Gastrocnemius medialis (tissue), 4 donors: ENCODE data around the gene C1QTNF9. TPM values are rescaled to one million over a fixed set of nuclear protein-coding genes. Genes with fewer than 3 reads are reported as not detected.
"Not testable (repeated sequence)": the region's sequence is repeated elsewhere in the genome, so short reads cannot be mapped to it uniquely, and the experiment has no call there.

Experiments used
- ATAC-seq, 2 donors: fragments of 150-250 bp; one replicate each; pipeline ENCODE4 v1.9.1; 2016
- DNase-seq, 2 donors: peaks; one replicate each; pipeline ENCODE4 v3.0.0-alpha.2; 2019
- H3K27ac ChIP-seq, 4 donors: fragments of 200-600 bp; sonication (generic); 1 replicate in 1 of 4; 2 replicates in 3 of 4; pipeline ENCODE4 v1.5.1; 2016 to 2018; ENCODE audit warnings: mild to moderate bottlenecking in 2 of 4, moderate library complexity in 1 of 4
- H3K27me3 ChIP-seq, 3 donors: fragments of 200-600 bp; sonication (generic) in 2 of 3; 1 replicate in 1 of 3; 2 replicates in 2 of 3; pipeline versions ENCODE4 v1.5.1 to v1.6.0; 2016 to 2019; ENCODE audit warnings: mild to moderate bottlenecking in 1 of 3, moderate library complexity in 1 of 3
- H3K36me3 ChIP-seq, 2 donors: fragments of 200-600 bp; sonication (generic) in 1 of 2; one replicate each; pipeline ENCODE4 v1.5.1; 2017 to 2018
- H3K4me1 ChIP-seq, 2 donors: fragments of 200-600 bp; sonication (generic) in 1 of 2; one replicate each; pipeline ENCODE4 v1.5.1; 2016 to 2017; ENCODE audit warnings: mild to moderate bottlenecking in 2 of 2
- H3K4me3 ChIP-seq, 4 donors: fragments of 200-600 bp; sonication (generic) in 3 of 4; 1 replicate in 1 of 4; 2 replicates in 3 of 4; pipeline ENCODE4 v1.5.1; 2016 to 2019; ENCODE audit warnings: mild to moderate bottlenecking in 2 of 4
- H3K9me3 ChIP-seq, 3 donors: fragments of 200-600 bp; sonication (generic) in 2 of 3; 1 replicate in 1 of 3; 2 replicates in 2 of 3; pipeline ENCODE4 v1.5.1; 2016 to 2019
- CTCF ChIP-seq, 5 experiments: fragments of 450-650 bp in 3 of 5; fragments of 200-600 bp in 2 of 5; sonication (generic) in 2 of 5; IDR thresholded peaks in 4 of 5; conservative IDR thresholded peaks in 1 of 5; 1 replicate in 4 of 5; 2 replicates in 1 of 5; pipeline ENCODE4 v1.5.1; 2016 to 2019; ENCODE audit warnings: antibody characterized with exemption in 5 of 5, mild to moderate bottlenecking in 3 of 5, moderate library complexity in 3 of 5
- POLR2A ChIP-seq, 2 donors: fragments of 450-650 bp; IDR thresholded peaks; one replicate each; pipeline ENCODE4 v1.6.1; 2017; ENCODE audit warnings: antibody characterized with exemption in 2 of 2, mild to moderate bottlenecking in 2 of 2, moderate library complexity in 2 of 2
- in situ Hi-C, 4 donors: fragments of 200-750 bp; cut with MboI; loops; one replicate each; pipeline versions ENCODE4 v1.15.0 to v1.8.0; 2017; ENCODE audit warnings: low sequenced_read_pairs in 4 of 4
- intact Hi-C: fragments of 100-400 bp; cut with DNase I; formaldehyde crosslinking; loops from one replicate; pipeline ENCODE4 v1.15.1; 2023; ENCODE audit warnings: low total_unique reads
- total RNA-seq, 4 donors: library from RNA; depleted of rRNA; stranded (reverse); fragments of >200 nt; gene quantifications; one replicate each; pipeline versions ENCODE4 v1.1.0 to v1.2.3, GENCODE V29; 2016

Gene C1QTNF9
- total RNA-seq, 4 donors from 2014 or later, result 1.0 to 2.1 (median 1.5) TPM

DNA sequence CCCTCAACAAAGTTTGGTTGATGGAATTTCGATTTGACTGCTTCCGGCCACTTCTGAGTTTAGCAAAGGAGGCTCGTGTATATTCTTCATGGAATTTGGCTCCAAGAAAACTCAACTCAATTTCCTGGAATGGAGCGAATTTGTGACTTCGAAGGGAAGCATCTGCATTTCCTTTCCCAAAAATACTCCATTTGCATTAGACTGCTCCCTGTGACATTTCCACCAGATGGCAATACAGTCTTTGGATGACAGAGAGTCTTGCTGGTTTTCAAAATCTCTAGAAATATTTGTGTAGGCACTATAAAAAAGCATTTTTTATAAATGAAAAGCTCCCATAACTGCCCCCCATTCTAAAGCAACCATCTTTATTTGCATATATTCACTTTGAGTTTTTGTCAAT lies 4.1 kb downstream of the C1QTNF9 start:
- intact Hi-C loops (no loop called here), in situ Hi-C loops (no loop called here)
- no peak overlapping the region for H3K27ac ChIP-seq

DNA sequence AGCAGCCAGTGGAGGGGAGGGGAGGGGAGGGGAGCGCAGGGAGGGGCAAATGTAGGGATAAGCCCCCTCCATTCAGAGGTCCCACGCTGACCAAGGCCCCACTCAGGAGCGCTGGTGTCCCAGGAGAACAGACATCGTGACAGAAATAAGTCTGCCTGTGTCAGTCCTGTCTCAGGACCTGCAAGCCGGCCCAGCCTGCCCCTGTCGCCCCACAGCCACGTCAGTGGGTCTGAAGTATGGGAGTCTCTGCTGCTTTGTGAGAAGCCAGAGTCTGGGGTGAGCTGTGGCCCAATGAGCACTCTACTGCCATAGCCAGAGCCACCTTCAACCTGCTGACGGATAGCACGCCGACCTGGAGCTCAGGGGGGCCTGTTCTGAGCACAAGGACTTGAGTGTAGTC lies 8.5 kb downstream of the C1QTNF9 start:
- intact Hi-C loops, ATAC-seq, in situ Hi-C loops: not testable (repeated sequence)

More for the DNA sequence above, 4.1 kb downstream of the C1QTNF9 start:
- Histone ChIP-seq H3K4me1 (no peaks in the 10 kb centered on the region), H3K36me3 (no peaks in the 10 kb centered on the region), H3K9me3 (no peaks in the 10 kb centered on the region), H3K4me3 (no peak overlapping the region), H3K27me3 (no peaks in the 10 kb centered on the region)
- DNase-seq, result no peak
- peak in 1 of 5 experiments; percentile 9 for TF ChIP-seq CTCF (IDR thresholded peaks at IDR 0.05 in 4 of 5, conservative IDR thresholded peaks at IDR 0.05 in 1 of 5)
- TF ChIP-seq POLR2A (IDR thresholded peaks at IDR 0.05), result no peak
- ATAC-seq, result no peak

DNA sequence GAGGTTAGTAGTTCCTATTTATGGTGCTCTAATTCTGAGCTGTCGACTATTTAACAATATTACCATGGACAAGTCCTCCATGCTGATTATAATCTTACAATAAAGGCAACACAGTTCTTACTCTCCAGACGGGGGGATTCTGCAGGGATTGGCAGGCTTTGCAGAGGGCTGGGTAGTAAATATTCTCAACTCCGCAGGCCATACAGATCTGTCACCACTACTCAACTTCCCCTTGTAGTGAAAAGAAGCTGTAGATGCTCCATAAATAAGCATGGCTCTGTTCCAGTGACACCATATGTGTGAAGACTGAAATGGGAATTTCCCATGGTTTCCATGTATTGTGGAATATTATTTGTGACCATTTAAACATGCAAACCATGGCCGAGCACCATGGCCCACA lies 9.5 kb downstream of the C1QTNF9 start:
- intact Hi-C loops, result not testable (repeated sequence)

More for the DNA sequence above, 8.5 kb downstream of the C1QTNF9 start:
- H3K27ac ChIP-seq, H3K27me3 ChIP-seq, H3K4me1 ChIP-seq, H3K9me3 ChIP-seq, H3K4me3 ChIP-seq, H3K36me3 ChIP-seq, DNase-seq: not testable (repeated sequence)

DNA sequence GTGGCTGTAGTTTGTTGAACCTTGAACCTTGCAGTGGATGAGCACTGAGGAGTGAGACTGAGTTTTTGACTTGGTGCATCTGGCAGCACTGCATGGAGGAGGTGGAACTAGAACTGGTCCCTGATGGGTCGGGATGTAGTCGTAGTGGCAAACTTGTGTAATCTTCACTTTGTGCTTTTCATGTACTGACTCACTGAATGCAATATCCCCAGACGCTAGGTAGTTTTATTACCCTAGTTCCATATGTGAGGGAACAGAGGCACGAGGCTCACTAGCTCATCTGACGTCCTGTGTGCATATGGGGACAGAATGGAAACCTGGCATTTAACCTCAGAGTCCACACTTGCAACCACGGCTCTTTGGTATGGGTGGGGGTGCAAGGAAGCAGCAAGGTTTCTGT lies 10.3 kb downstream of the C1QTNF9 start:
- intact Hi-C loops, H3K4me3 ChIP-seq, H3K27me3 ChIP-seq, H3K27ac ChIP-seq, H3K9me3 ChIP-seq, in situ Hi-C loops, H3K36me3 ChIP-seq, H3K4me1 ChIP-seq, ATAC-seq, DNase-seq: not testable (repeated sequence)

More for the DNA sequence above, 9.5 kb downstream of the C1QTNF9 start:
- H3K36me3 ChIP-seq, ATAC-seq, DNase-seq, H3K27me3 ChIP-seq, in situ Hi-C loops, H3K4me1 ChIP-seq, H3K9me3 ChIP-seq, H3K27ac ChIP-seq, H3K4me3 ChIP-seq: not testable (repeated sequence)

DNA sequence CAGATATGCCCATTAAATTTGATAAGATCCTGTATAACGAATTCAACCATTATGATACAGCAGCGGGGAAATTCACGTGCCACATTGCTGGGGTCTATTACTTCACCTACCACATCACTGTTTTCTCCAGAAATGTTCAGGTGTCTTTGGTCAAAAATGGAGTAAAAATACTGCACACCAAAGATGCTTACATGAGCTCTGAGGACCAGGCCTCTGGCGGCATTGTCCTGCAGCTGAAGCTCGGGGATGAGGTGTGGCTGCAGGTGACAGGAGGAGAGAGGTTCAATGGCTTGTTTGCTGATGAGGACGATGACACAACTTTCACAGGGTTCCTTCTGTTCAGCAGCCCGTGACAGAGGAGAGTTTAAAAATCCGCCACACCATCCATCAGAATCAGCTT lies 12.0 kb downstream of the C1QTNF9 start:
- H3K9me3 ChIP-seq, H3K27me3 ChIP-seq, in situ Hi-C loops, H3K27ac ChIP-seq, H3K36me3 ChIP-seq, DNase-seq, ATAC-seq, intact Hi-C loops, H3K4me1 ChIP-seq, H3K4me3 ChIP-seq: not testable (repeated sequence)

- ATAC-seq, DNase-seq, H3K27ac ChIP-seq, H3K36me3 ChIP-seq, intact Hi-C loops, H3K4me1 ChIP-seq, H3K27me3 ChIP-seq, in situ Hi-C loops, H3K9me3 ChIP-seq, H3K4me3 ChIP-seq: not testable (repeated sequence)
Measured at GRCh38 chr13:24322470-24322869, 13.1 kb downstream of the C1QTNF9 start.

DNA sequence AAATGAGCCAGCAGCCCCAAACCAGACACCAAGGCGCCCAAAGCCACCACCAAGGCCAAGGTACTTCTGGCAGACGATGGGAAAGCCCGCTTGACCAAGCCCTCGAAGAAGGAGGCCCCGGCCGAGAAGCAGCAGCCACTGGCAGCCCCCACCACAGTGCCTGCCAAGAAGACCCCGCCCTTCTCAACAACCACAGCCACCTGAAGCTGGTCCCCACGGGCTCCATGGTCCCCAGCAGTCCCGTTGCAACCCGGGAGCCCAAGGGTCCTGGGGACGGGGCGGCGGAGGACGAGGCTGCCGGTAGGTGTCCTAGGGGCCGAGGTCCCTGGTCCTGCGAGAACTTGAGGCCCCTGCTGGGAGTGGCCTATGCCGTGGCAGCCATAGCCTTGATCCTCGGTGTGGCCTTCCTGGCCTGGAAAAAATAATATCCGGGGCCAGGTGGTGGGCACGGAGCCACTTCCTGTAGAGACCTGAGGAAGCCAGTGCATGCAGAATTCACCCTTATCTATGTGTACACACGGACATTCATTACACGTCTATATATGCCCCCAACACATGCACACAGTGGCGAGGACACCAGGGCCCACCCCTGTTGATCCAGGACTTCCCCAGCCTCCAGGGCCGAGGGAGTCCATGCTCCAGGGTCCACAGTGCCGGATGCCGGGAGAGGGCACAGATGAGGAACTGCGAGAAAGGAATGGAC lies 13.8 kb downstream of the C1QTNF9 start:
- no peaks in the 10 kb centered on the region for H3K9me3 ChIP-seq
- DNase-seq, result no peak
- ATAC-seq, result no peak
- H3K4me3 ChIP-seq, result no peak overlapping the region
- H3K27me3 ChIP-seq, result no peaks in the 10 kb centered on the region
- no peaks in the 10 kb centered on the region for H3K4me1 ChIP-seq
- in situ Hi-C loops, result no loop called here
- TF ChIP-seq CTCF (IDR thresholded peaks at IDR 0.05 in 4 of 5, conservative IDR thresholded peaks at IDR 0.05 in 1 of 5) (no peak), POLR2A (IDR thresholded peaks at IDR 0.05) (no peak)
- no peak overlapping the region for H3K27ac ChIP-seq
- H3K36me3 ChIP-seq, result no peaks in the 10 kb centered on the region
- intact Hi-C loops, result no loop called here
